ENCODE measurements around the gene POC1B. TPM values are rescaled to one million over a fixed set of nuclear protein-coding genes. Genes with fewer than 3 reads are reported as not detected.

POC1B gene
- total and polyA plus RNA-seq, 10 donors = 10.5 to 47.3 (median 30.4) TPM

DNA sequence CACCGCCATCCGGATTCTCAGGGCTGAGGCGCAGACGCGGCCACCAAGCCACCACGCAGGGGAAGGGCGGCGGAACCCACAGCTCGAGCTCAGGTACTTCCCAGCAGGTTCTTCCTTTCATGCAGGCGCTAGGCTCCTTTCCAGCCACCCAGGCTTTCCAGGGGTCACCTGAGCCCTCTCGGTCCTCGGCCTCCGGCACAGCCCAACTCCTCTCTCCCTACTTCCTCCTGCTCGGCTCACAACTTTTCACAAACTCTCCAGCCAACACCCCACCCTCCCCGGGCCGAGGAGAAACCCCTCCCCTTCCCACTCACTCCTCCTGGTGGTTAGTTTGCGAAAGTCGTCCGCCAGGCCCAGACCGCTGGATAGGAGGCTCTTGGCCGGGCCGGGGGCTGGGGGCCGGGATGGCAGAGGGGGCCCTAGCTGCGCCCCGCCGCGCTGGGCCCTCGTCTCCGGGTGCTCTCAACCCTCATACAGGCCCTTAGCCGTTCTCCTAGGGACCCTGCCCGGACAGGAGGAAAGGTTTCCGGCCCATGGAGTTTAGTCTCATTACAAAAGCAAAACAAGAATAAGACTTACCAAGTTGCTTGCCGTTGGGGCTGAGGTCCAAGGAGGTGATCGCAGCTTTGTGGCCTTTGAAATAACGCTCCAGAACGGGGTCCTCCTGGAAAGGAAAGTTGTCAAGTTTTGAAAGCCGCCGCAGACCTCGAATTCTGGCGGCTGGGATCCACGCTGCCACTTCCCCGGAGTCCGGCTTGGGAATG is 1.1 kb downstream of the POC1B start, which contains the start of gene GALNT4:
Gene GALNT4 (minus strand): TSS at position 256 of the 764 bp plus-strand sequence. CDS start 247 bp downstream, at position 9.
- peak within 1 kb of the TSS; percentile 78 to 97 (median 94) for H3K27ac ChIP-seq
- peaks cover 0 to 19% (median 0%) of the 10 kb centered on the region in 6 donors for H3K36me3 ChIP-seq
- no peaks in the 10 kb centered on the region for H3K9me3 ChIP-seq
- peak in 1 of 3 donors; percentile 80 for TF ChIP-seq POLR2A (IDR thresholded peaks at IDR 0.05)
- peak; percentile 82 to 92 (median 86) for TF ChIP-seq POLR2AphosphoS5 (IDR thresholded peaks at IDR 0.05)
- TF ChIP-seq, protein P1, sequence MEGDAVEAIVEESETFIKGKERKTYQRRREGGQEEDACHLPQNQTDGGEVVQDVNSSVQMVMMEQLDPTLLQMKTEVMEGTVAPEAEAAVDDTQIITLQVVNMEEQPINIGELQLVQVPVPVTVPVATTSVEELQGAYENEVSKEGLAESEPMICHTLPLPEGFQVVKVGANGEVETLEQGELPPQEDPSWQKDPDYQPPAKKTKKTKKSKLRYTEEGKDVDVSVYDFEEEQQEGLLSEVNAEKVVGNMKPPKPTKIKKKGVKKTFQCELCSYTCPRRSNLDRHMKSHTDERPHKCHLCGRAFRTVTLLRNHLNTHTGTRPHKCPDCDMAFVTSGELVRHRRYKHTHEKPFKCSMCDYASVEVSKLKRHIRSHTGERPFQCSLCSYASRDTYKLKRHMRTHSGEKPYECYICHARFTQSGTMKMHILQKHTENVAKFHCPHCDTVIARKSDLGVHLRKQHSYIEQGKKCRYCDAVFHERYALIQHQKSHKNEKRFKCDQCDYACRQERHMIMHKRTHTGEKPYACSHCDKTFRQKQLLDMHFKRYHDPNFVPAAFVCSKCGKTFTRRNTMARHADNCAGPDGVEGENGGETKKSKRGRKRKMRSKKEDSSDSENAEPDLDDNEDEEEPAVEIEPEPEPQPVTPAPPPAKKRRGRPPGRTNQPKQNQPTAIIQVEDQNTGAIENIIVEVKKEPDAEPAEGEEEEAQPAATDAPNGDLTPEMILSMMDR (IDR thresholded peaks at IDR 0.05 in 8 of 11, conservative IDR thresholded peaks at IDR 0.05 in 3 of 11) = peak; percentile 54 to 85 (median 75)
- intact Hi-C loops (cut with DNase I; ENCODE audit: low total_unique reads) = loop anchor here (5.0 kb wide), 2 partner anchors 172 to 507 kb away; partner anchors contain the start of gene DUSP6
- H3K4me1 ChIP-seq = peaks cover 27 to 84% (median 66%) of the 10 kb centered on the region in 6 donors
- WGBS, 5 donors = 0 to 1% (median 1%) methylated on average over 42 to 43 of the region's 43 CpGs
- no peaks in the 10 kb centered on the region for H3K27me3 ChIP-seq (replicated peaks in 1 of 7)
- DNase-seq = peak; percentile 95
- H3K4me3 ChIP-seq = peak within 1 kb of the TSS; percentile 75 to 99 (median 96)

DNA sequence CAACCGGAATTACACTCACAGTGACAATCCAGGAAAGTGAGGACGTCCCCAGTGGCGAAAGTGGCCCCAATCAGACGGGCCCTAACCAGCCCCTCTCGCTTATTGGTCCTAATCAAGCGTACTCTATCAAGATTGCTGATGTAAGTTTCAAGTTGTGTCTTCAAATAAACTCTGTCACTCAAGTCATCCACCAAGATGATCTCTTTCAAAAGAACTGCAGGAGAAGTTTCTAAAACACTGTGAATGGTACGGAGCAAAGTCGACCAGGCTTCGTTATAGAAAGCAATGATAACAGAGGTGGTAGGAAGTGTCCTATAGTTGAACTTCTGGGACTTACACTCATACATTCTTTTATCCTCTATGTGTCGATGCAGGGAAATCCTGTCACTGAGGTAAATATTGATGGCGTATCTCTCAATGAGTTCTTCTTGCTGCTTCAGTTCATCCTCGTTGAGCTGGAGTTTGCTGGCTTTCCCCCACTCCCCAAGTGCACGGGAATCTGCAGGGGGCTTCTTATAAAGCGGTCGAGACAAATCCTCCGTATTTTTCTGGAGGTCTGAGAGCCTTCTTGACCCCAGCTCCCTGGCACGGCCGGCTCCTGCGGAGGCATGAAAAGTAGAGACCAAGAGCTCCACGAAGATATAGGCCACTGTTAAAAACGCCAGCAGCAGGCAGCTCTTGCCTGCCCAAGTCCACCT is 1.9 kb downstream of the POC1B start:
- no peaks in the 10 kb centered on the region for H3K9me3 ChIP-seq
- 26 to 36% (median 34%) methylated on average over 21 of the region's 21 CpGs for WGBS, 5 donors
- intact Hi-C loops (cut with DNase I; ENCODE audit: low total_unique reads) = loop anchor here (5.0 kb wide), 1 partner anchor 172 kb away; the partner anchor contains the start of gene DUSP6
- peak overlapping the region; percentile 78 to 97 (median 94) for H3K27ac ChIP-seq
- no peak for DNase-seq
- peak overlapping the region; percentile 75 to 99 (median 96) for H3K4me3 ChIP-seq
- TF ChIP-seq, protein P1 (IDR thresholded peaks at IDR 0.05 in 8 of 11, conservative IDR thresholded peaks at IDR 0.05 in 3 of 11) = no peak
- TF ChIP-seq POLR2AphosphoS5 (IDR thresholded peaks at IDR 0.05) = no peak
- no peak for TF ChIP-seq POLR2A (IDR thresholded peaks at IDR 0.05)
- peaks cover 27 to 84% (median 65%) of the 10 kb centered on the region in 6 donors for H3K4me1 ChIP-seq
- peaks cover 0 to 19% (median 0%) of the 10 kb centered on the region in 6 donors for H3K36me3 ChIP-seq
- H3K27me3 ChIP-seq (replicated peaks in 1 of 7) = no peaks in the 10 kb centered on the region

DNA sequence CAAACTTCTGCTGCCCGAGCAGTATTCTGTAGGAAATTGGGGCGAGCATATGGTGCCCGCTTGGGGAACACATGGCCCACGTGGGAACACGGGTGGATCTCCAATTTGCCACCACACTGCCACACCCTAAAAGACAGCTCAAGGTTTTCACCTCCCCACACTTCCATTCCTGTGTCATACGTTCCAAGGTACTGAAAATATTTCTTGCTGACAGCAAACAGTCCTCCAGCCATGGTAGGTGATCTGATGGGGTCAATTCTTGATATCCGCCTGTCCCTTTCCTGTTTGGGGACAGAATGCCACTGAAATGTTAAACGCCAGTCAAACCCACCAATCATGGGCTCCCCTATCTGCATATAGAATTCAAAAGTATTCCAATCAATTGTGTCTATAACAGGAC is 2.5 kb downstream of the POC1B start:
- intact Hi-C loops (cut with DNase I; ENCODE audit: low total_unique reads) = loop anchor here (5.0 kb wide), 1 partner anchor 171 kb away; the partner anchor contains the start of gene DUSP6
- Histone ChIP-seq H3K27ac (peak overlapping the region in 5 of 8 donors; percentile 92 to 97 (median 96)), H3K9me3 (no peaks in the 10 kb centered on the region), H3K36me3 (peaks cover 0 to 19% (median 0%) of the 10 kb centered on the region in 6 donors), H3K4me1 (peaks cover 27 to 84% (median 63%) of the 10 kb centered on the region in 6 donors), H3K27me3 (replicated peaks in 1 of 7) (no peaks in the 10 kb centered on the region), H3K4me3 (peak overlapping the region in 6 of 8 donors; percentile 89 to 99 (median 96))
- no peak for TF ChIP-seq POLR2A (IDR thresholded peaks at IDR 0.05)
- no peak for TF ChIP-seq POLR2AphosphoS5 (IDR thresholded peaks at IDR 0.05)
- TF ChIP-seq, protein P1 (IDR thresholded peaks at IDR 0.05 in 8 of 11, conservative IDR thresholded peaks at IDR 0.05 in 3 of 11) = no peak
- 67 to 92% (median 78%) methylated on average over 8 of the region's 8 CpGs for WGBS, 5 donors
- DNase-seq = no peak
